HL-60/S4 (cell line): ENCODE data around the gene RAB40A.

Source experiments
- in situ Hi-C: fragments of 300-500 bp; cut with MboI; formaldehyde crosslinking; loops from 2 replicates; pipeline ENCODE4 v1.14.3; 2022; ENCODE audit warnings: low sequenced_read_pairs

The RAB40A gene

GRCh38 chrX:103519389-103519788 is at the start of gene RAB40A:
RAB40A (minus strand) TSS chrX:103519489; CDS start chrX:103500756, 18,733 bp downstream.
- in situ Hi-C loops, result no loop called here

GRCh38 chrX:103565752-103566151 is 46.5 kb upstream of the RAB40A start:
- in situ Hi-C loops, result no loop called here

DNA sequence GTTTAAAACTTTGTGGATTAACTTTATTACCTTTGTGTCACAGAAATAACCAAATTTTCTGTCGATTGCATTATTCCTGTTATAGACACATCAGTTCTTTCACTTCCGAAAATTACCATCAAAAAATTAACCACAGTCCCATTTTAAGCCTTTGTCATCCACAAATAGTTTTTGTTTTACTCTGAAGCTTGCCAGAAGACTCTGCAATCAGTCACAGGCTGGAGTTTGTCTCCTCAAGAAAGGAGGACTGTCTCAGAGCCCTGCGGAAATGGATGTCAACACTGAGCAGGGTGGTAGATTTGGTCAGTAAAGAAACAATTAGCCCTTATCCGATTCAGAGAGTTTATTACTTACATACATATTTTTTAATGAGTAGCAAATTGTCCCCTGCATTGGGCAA is 45.9 kb upstream of the RAB40A start:
- in situ Hi-C loops, result no loop called here

DNA sequence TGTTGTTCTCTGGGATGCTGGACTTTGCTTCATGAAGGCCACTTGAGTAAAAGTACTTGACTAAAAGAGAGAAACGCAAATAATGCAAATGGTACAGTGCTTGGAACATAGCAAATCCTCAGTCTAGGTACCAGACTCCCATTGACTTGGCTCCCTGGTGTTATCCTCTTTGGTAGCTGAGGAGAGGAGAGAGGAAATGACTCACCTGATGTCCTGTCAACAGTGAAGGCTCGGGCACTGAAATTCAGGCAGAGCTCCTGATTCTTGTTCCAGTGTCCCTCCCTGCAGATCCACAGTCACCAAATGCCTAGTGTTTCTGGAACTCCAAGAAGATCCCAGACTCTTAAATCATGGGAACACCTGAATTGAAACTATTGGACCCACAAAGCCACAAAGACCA is 43.5 kb upstream of the RAB40A start:
- in situ Hi-C loops, result no loop called here

DNA sequence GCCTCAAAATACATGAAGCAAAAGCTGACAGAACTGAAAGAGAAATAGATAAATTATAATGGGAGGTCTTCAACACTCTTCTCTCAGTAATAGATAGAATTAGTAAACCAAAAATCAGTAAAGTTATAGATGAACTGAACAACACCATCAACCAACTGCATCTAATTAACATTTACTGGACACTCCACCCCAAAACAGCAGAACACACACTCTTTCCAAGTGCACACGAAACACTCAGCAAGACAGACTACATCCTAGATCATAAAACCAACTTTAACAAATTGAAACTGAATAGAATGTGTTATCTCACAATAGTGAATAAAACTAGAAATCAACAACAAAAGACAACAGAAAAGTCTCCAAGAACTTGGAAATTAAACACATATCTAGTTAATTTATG is 41.0 kb upstream of the RAB40A start:
- in situ Hi-C loops, result no loop called here

- in situ Hi-C loops, result no loop called here
Observed at GRCh38 chrX:103556963-103557612, 37.8 kb upstream of the RAB40A start.

GRCh38 chrX:103554687-103555424 is 35.6 kb upstream of the RAB40A start:
- in situ Hi-C loops, result no loop called here

DNA sequence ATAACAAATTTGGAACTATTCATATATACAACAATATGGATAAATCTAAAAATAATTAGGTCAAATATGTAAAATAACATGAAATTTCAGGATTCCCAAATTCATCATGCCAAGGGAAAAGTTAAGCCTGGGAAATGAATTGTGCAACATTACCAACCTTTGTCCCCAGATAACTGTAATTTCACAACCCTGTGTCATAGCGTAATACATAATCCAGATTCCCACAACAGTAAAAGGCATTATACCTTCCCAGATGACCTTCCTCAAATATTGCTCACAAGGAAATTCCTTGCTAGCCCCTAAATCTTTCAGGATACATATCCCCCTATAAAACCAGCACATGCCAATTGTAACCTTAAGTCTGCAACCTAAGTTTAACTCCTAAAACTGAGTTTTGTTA is 32.9 kb upstream of the RAB40A start:
- in situ Hi-C loops, result no loop called here

DNA sequence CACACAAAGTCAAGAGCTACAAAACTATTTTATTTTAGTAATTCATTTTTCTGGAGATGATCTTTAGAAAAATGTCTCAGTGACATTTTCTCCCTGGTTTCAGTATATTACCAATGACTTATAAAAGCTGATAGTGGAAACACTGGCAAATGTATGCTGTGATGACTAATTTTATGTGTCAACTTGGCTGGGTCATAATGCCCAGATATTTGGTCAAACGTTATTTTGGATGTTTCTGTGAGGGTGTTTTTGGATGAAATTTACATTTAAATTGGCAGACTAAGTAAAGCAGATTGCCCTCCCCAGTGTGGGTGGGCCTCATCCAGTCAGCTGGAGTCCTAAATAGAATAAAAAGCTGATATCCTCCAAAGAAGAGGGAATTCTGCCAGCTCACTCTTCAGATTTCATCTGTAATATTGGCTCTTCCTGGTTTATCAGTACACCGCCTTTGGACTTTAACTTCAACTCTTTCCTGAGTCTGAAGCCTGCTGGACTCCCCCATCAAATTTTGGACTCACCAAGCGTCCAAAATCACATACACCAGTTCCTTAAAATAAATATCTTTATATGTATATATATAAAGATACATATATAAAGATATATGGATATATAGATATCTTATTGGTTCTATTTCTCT is 31.2 kb upstream of the RAB40A start:
- in situ Hi-C loops, result no loop called here

- in situ Hi-C loops, result loop anchor here (25.0 kb wide), 1 partner anchor 262 kb away; no protein-coding TSS in a partner anchor
Observed at GRCh38 chrX:103549916-103550315, 30.6 kb upstream of the RAB40A start.

- in situ Hi-C loops, result loop anchor here (25.0 kb wide), 1 partner anchor 272 kb away; no protein-coding TSS in a partner anchor
Observed at GRCh38 chrX:103540145-103540544, 20.9 kb upstream of the RAB40A start.

DNA sequence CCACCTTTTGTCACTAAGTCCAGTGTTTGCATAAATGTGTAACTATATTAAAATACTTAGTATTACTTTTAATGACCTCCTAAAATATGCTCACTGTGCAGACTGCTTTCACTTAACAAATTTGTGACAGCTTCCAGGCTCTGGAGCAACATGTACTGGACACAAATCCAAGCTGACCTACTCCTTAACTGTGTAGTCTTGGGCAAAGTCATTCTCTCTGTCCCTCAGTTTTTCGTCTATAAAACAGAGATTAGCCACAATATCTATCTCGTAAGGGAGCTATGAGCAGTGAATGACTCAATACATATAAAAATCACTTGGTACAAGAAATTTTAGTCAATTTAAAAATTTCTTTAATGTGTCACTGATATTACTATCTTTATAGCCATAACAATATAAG is 20.4 kb upstream of the RAB40A start:
- in situ Hi-C loops, result loop anchor here (25.0 kb wide), 1 partner anchor 273 kb away; no protein-coding TSS in a partner anchor

GRCh38 chrX:103538728-103539127 is 19.4 kb upstream of the RAB40A start:
- in situ Hi-C loops, result loop anchor here (25.0 kb wide), 1 partner anchor 274 kb away; no protein-coding TSS in a partner anchor

DNA sequence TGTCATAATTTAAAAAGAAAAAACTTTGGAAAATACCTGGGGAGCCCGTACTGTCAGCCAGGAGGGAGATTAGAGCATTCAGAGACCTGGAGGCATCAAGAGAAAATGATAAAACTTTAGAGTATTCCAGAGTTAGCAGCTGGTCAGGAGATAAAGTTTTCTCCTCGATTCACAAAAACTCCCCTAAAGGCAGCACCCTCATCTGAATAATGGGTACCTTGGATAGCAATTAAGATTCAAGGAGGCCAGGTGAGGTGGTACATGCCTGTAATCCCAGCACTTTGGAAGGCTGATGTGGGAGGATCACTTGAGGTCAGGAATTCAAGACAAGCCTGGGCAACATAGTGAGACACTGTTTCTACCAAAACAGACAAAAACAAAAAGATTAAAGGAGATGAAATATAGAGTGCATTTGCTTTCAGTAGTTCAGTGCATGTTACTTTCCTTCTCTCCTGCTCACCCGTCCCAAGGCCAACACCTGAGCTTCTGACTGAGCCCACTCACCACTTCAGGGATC is 18.6 kb upstream of the RAB40A start:
- in situ Hi-C loops, result loop anchor here (25.0 kb wide), 1 partner anchor 274 kb away; no protein-coding TSS in a partner anchor

DNA sequence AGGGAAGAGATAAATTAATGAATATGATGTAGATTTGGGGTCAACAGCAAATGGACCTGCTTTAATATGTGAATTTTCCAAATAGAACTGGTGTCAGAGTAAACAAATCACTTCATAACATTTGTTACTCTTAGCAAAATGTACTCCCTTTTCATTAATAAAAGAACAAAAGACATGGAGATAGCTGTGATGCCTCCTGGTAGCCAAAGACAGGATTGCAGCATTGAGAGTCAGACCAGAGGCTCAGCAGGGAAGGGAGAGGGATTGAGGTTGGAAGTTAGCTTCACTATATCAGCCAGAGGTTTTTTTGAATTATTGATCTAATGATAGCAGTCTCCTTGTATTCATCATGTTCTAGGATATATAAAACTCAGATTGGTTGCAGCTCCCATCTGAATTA is 17.4 kb upstream of the RAB40A start:
- in situ Hi-C loops, result loop anchor here (25.0 kb wide), 1 partner anchor 276 kb away; no protein-coding TSS in a partner anchor

DNA sequence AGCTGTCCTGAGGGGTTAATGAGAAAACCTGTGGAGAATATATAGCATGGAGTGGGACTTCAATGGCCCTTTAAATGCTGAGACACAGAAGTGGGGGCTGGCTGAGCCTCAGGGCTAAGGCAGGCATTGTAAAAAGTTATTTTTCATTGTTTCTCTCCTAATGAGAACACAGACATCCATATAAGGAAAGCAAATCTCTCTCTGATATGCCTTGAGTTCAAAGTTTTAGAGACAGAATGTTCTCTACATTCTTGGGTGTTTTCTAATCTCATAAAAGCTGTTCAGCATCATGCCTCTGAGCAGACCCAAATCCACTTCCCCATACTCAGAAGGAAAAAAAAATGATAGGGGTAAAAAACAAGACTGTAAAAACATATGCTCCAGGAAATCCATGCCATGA is 16.8 kb upstream of the RAB40A start:
- in situ Hi-C loops, result loop anchor here (25.0 kb wide), 1 partner anchor 276 kb away; no protein-coding TSS in a partner anchor

DNA sequence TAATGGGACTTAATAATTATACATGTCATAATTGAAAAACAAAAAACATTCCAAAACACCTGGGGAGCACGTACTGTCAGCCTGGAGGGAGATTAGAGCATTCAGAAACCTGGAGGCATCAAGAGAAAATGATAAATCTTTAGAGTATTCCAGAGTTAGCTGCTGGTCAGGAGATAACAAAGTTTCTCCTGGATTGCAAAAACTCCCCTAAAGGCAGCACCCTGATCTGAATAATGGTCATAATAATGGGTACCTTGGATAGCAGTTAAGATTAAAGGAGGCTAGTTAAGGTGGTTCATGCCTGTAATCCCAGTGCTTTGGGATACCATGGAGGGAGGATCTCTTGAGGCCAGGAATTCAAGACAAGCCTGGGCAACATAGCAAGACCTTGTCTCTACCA is 15.9 kb upstream of the RAB40A start:
- in situ Hi-C loops, result loop anchor here (25.0 kb wide), 1 partner anchor 277 kb away; no protein-coding TSS in a partner anchor

GRCh38 chrX:103533511-103534216 is 14.4 kb upstream of the RAB40A start:
- in situ Hi-C loops, result loop anchor here (25.0 kb wide), 1 partner anchor 279 kb away; no protein-coding TSS in a partner anchor

GRCh38 chrX:103531002-103531401 is 11.7 kb upstream of the RAB40A start:
- in situ Hi-C loops, result loop anchor here (25.0 kb wide), 1 partner anchor 281 kb away; no protein-coding TSS in a partner anchor

GRCh38 chrX:103530545-103530944 is 11.3 kb upstream of the RAB40A start:
- in situ Hi-C loops, result loop anchor here (25.0 kb wide), 1 partner anchor 282 kb away; no protein-coding TSS in a partner anchor
